ENCODE results near the gene LIPE.

DNA sequence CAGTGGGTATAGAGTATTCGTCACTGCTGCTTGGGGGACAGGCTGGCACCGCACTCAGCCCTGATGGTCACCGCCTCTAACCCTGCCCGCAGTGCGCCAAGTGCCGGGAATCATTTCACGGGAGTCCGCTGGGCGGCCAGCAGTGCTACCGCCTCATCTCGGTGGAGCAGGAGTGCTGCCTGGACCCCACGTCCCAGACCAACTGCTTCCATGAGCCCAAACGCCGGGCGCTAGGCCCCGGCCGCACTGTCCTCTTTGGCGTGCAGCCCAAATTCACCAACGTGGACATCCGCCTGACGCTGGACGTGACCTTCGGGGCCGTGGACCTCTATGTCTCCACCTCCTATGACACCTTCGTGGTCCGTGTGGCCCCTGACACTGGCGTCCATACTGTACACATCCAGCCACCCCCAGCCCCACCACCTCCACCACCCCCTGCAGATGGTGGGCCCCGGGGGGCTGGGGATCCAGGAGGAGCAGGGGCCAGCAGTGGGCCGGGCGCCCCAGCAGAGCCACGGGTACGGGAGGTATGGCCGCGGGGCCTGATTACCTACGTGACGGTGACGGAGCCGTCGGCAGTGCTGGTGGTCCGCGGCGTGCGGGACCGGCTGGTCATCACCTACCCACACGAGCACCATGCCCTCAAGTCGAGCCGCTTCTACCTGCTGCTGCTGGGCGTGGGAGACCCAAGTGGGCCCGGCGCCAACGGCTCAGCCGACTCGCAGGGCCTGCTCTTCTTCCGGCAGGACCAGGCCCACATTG lies 51.6 kb downstream of the LIPE start:
- TF ChIP-seq, protein P1, sequence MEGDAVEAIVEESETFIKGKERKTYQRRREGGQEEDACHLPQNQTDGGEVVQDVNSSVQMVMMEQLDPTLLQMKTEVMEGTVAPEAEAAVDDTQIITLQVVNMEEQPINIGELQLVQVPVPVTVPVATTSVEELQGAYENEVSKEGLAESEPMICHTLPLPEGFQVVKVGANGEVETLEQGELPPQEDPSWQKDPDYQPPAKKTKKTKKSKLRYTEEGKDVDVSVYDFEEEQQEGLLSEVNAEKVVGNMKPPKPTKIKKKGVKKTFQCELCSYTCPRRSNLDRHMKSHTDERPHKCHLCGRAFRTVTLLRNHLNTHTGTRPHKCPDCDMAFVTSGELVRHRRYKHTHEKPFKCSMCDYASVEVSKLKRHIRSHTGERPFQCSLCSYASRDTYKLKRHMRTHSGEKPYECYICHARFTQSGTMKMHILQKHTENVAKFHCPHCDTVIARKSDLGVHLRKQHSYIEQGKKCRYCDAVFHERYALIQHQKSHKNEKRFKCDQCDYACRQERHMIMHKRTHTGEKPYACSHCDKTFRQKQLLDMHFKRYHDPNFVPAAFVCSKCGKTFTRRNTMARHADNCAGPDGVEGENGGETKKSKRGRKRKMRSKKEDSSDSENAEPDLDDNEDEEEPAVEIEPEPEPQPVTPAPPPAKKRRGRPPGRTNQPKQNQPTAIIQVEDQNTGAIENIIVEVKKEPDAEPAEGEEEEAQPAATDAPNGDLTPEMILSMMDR (IDR thresholded peaks at IDR 0.05; ENCODE audit: low read length) = no peak
- TF ChIP-seq EZH2 (IDR thresholded peaks at IDR 0.05; ENCODE audit: borderline replicate concordance, low read length) = no peak

Data from OCI-LY1 (cell line).